HG03457 (cell line): ENCODE measurements around the gene FADS6.
"Not testable (repeated sequence)": the region's sequence is repeated elsewhere in the genome, so short reads cannot be mapped to it uniquely, and the experiment has no call there.

Experiments used
- ATAC-seq: cut with Tn5 transposase; IDR thresholded peaks from one replicate; pipeline ENCODE4 v1.9.1; 2021; ENCODE audit warnings: moderate number of reproducible peaks; ENCODE audit not compliant: unreplicated experiment

FADS6 gene

GRCh38 chr17:74921026-74921681 lies 27.7 kb upstream of the FADS6 start:
- ATAC-seq, result no peak

- ATAC-seq, result no peak
Observed at GRCh38 chr17:74920642-74921025, 27.2 kb upstream of the FADS6 start.

DNA sequence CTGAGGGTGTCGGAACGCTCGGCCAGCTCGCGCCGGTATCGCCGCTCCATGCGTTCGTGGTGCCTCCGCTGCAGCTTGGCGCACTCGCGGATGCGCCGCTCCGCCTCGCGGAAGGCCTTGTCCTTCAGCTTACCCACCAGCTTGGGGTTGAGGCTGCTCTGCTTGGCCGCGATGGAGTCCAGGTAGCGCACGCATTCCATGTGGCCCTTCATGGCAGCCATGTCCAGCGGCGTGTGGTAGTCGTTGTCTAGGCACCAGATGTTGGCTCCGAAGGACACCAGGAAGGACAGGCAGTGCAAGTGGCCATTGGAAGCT lies 26.8 kb upstream of the FADS6 start:
- ATAC-seq, result no peak

GRCh38 chr17:74919440-74920305 lies 26.2 kb upstream of the FADS6 start:
- ATAC-seq, result no peak

DNA sequence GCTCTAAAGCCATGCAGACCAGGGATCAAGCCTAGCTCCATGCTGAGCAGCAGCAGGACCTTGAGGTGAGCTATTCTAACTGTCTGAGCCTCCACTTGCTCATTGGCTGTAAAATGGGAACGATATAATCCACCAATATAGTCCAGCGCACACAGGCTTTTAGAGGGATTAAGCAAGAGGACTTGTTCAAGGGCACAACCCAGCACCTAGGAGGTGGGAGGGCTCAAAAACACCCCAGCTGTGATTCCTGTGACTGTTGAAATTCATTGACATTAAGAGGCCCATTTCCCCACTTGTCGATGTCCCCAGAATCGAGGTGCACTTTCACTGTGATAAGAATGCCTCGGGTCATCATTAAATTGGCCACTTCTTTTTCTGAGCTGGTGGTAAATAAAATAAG lies 25.5 kb upstream of the FADS6 start:
- ATAC-seq, result no peak

GRCh38 chr17:74917430-74917829 lies 24.0 kb upstream of the FADS6 start:
- no peak for ATAC-seq

GRCh38 chr17:74916851-74917199 lies 23.4 kb upstream of the FADS6 start:
- no peak for ATAC-seq

DNA sequence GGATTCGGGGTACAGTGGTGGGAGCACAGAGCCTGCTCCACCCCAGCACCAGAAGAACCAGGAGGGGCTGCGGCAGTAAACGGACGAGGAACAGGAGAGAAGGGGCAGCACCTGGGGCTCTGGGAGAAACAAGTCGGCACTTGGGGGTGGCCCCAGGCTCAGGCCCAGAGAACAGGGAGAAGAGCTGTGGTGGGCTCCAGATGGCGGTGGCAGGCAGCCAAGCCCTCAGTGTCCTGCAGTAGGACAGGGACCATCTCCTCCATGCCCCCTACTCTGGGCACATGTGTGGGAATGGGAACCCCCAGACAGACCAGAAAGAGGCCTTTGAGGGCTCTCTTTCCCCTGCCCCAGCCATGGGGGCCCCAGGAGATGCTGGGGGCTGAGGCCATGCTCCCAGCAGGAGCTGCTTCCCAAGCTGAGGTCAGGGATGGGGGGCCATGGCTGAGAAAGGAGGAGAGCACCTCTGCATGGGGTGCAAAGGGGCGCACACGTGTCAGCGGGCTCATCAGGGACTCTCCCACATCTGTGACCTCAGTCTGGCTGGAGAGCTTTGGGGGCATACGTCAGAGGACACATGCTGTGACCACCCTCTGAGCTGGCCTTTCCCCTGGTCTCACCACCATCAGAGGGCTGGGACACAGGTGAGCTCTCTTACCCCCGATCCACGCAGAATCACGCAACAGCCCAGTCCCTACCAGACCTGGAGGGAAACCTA lies 22.9 kb upstream of the FADS6 start:
- ATAC-seq, result no peak

DNA sequence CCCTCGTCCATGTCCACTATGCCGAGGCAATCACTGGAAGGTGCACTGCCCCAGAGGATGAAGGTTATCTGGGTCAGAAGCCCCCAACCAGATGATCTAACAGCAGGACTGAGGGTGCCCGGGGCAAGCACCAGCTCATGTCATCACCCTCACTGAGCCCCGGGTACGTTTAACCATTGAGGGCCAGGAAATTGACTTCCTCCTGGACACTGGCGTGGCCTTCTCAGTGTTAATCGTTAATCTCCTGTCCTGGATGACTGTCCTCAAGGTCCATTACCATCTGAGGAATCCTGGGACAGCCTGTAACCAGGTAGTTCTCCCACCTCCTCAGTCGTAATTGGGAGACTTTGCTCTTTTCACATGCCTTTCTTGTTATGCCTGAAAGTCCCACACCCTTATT lies 18.0 kb upstream of the FADS6 start:
- not testable (repeated sequence) for ATAC-seq

DNA sequence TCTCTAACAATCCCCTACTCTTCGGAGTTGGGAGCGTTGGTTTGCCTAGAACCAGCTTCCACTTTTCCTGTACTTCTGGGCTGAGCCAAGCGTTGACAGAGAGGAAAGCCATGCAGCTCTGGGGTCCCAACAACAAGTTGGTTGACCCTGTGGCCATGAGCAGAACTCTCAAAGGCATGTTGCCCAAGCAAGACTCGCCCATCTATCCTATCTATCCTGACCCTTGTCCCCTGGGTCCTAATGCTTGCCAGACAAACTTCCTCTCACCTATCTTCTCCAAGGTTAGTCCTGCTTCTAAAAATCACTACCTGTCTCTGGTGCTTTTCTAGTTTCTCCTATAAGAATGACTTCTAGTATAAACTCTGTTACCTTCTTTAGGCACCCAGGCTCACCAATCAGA lies 15.7 kb upstream of the FADS6 start:
- not testable (repeated sequence) for ATAC-seq

DNA sequence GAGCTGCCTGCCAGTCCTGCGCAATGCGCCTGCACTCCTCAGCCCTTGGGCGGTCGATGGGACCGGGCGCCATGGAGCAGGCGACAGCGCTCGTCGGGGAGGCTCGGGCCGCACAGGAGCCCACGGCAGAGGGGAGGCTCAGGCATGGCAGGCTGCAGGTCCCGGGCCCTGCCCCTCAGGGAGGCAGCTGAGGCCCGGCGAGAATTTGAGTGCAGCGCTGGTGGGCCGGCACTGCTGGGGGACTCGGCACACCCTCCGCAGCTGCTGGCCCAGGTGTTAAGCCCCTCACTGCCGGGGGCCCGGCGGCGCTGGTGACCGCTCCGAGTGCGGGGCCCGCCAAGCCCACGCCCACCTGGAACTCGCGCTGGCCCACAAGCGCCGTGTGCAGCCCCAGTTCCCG lies 13.6 kb upstream of the FADS6 start:
- no peak for ATAC-seq

DNA sequence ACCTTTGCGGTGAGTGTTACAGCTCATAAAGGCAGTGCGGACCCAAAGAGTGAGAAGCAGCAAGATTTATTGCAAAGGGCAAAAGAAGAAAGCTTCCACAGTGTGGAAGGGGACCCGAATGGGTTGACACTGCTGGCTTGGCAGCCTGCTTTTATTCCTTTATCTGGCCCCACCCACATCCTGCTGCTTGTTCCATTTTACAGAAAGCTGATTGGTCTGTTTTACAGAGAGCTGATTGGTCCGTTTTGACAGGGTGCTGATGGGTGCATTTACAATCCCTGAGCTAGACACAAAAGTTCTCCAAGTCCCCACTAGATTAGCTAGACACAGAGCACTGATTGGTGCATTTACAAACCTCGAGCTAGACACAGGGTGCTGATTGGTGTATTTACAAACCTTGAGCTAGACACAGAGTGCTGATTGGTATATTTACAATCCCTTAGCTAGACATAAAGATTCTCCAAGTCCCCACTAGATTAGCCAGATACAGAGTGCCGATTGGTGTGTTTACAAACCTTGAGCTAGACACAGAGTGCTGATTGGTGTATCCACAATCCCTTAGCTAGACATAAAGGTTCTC lies 12.9 kb upstream of the FADS6 start:
- not testable (repeated sequence) for ATAC-seq

DNA sequence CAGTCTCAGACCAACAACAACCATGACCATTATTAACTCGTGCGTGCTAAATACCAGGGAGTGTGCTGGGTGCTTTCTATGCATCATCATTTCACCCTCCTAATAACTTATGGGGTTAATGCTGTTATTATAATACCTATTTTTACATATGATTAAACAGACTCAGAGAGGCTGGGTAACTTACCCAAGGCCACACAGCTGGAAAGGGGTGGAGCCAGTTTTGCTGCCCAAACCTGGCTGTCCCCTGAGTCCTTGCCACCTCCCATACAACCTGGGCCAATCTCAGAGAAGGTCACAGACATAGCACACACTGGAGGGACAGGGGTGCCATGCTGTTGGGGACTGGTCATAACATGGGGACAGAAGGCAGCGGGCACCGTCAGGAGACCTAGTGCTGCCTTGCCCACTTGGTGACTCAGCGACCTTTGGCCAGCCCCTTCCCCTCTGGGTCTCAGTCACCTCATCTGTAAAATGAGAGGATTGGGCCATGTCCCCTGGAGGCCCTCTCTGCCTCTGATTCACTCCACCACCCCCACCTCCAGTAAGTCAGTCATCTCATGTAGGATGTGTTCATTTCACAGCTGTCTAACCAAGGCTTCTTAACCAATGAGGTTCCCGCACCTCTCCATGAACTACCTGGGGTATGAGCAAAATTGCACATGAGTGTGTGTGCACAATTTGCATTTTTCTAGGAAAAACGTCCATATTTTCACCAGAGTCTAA lies 11.4 kb upstream of the FADS6 start:
- no peak for ATAC-seq

- ATAC-seq, result no peak
Observed at GRCh38 chr17:74903671-74904070, 10.2 kb upstream of the FADS6 start.

DNA sequence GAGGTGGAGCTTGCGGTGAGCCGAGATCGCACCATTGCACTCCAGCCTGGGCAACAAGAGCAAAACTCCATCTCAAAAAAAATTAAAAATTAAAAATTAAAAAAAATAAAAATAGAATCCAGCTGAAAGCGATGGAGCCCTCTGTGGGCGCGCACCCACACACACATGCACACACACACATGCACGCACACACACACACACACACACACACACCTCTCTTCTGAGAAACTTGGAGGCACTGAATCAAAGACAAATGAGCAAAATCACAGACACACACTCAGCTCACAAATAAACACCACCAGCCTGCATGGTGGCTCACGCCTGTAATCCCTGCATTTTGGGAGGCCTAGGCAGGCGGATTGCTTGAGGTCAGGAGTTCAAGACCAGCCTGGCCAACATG lies 9.6 kb upstream of the FADS6 start:
- ATAC-seq, result no peak

DNA sequence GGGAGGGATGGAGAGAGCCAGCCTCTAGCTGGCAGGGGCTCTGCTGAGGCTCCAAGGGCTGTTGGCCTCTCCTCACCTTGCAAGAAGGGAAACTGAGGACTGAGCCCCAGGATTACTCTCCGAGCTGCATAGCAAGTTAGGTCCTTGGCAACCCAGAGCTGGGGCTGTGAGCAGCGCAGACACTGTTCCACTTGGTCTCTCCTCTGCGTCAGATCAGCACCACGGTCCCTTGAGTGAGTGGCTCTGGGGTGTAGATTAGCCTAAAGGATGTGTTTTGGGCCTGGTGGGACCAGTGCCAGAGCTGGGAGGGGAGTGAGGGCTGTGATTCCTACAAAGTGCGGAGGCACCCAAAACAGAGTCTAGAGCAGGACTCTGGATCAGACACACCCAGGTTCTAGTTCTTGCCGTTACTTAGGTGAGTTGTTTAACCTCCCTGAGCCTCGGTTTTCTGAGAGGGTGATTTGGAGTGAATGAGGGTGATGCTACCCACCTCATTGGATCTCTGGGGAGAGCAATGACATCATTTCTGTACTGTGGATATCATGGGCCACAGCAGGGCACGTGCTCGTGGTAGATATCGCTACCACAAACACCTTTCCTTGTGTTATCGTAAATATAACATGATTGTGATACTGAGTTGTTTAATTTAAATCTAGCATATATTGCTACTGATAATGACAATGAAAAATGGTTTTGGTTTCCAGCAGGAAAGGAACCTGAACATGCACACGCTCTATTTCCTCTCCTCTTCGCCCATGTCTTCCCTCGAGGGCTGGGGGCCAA lies 8.1 kb upstream of the FADS6 start:
- no peak for ATAC-seq

DNA sequence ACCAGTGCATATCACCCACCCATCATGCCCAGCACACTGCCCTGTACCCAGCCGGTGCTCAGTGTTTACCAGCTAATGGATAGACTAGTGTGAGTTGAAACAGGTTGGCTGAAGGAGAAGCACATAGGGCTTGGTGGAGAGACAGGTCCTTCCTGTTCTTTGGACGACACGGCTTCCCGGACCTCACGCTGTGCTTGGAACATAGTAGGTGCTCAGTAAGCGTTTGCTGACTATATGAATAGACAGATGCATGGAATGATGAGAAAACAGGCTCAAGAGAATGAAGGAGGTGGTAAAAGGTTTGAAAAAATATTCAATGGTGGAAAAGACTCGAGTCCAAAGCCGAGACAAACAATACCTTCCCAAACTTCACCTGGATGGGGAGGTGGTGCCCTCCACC lies 6.8 kb upstream of the FADS6 start:
- no peak for ATAC-seq

- ATAC-seq, result no peak
Observed at GRCh38 chr17:74898376-74898946, 5.0 kb upstream of the FADS6 start.

- ATAC-seq, result no peak
Observed at GRCh38 chr17:74893936-74894671, 671 bp upstream of the FADS6 start.
